NB4 (cell line): ENCODE results near the gene SACS.

Experiments
- CTCF ChIP-seq: IDR thresholded peaks from one replicate; pipeline ENCODE4 v1.5.1; 2012; ENCODE audit warnings: low read depth, low read length
- MYC ChIP-seq: IDR thresholded peaks from 2 replicates; pipeline ENCODE4 v1.6.1; 2011; ENCODE audit warnings: low read depth, low read length

- TF ChIP-seq MYC = no peak
- no peak for TF ChIP-seq CTCF
These were observed 14.5 kb downstream of the SACS start for GRCh38 chr13:23418776-23419683.
